HG03342 (cell line): ENCODE data around the gene TAPBP.
"Not testable (repeated sequence)": the region's sequence is repeated elsewhere in the genome, so short reads cannot be mapped to it uniquely, and the experiment has no call there.

Experiments used
- ATAC-seq: cut with Tn5 transposase; IDR thresholded peaks from one replicate; pipeline ENCODE4 v1.9.1; 2021; ENCODE audit warnings: mild to moderate bottlenecking, moderate library complexity; ENCODE audit not compliant: unreplicated experiment

Gene TAPBP

DNA sequence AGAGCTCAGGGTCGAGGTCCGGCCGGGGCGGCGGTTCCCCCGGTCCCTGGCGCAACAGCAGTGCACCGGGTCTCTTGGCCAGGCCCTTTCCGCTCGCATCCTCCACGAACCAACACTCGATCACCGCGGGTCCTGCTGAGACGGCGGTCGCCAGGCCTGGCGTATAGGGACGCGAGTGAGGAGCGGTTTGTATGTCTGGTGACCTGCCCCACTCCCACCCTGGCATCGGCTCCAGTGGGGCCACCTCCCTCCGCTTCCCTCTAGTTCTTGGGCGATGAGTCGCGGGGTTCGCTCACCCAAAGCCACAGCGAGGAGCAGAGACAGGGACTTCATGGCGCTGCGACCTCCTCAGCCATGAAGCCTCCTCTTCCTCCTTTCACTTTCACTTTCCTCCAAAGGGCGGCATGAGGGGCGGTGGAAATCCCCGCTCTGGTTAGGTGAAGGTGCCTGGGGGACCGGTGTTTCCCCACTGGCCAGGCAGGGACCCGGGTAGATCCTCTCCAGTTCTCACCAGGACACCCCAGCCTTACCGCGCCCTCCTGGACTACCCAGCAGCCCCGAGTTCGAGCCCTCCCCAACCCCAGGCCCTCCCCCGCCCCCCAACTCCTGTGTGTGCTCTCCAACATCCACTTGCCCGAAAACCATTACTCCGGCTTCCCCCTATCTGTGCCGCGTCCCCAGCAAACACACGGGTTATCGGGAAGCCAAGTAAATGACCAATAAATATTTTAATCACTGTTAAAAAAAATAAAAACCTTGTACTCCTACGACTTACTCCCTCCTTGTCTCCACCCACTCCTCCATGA lies at the start of gene TAPBP:
Gene TAPBP (minus strand): TSS at position 370 of the 806 bp plus-strand sequence. CDS start 37 bp downstream, at position 333.
- peak; percentile 40 for ATAC-seq

DNA sequence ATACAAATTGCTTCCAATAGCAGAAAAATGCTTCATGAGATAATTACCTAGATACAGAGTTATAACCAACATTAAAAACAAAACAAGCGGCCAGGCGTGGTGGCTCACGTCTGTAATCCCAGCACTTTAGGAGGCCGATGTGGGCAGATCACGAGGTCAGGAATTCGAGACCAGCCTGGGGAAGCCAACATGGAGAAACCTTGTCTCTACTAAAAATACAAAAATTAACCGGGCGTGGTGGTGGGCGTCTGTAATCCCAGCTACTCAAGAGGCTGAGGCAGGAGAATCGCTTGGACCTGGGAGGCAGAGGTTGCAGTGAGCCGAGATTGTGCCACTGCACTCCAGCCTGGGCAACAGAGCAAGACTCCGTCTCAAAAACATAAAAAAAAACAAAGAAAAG lies 49.6 kb upstream of the TAPBP start:
- ATAC-seq = not testable (repeated sequence)

DNA sequence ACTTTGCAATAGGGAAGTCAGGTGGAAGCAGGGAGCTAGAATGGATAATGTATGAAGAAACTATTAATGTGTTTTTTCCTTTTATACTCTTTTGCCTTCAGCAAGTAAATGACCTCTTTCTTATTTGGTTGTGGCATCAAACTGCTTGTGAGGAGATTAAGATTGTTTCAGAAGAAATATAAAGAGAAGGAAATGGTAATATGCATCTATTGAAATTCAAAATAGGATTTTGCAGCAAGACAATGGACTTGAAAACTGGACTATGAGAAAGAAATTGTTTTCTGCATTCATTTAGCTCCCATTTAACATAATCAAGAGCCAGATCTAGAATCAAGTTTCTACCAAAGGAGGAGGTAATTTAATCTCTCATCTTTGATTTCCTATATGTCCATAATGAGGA lies 45.5 kb upstream of the TAPBP start:
- no peak for ATAC-seq

DNA sequence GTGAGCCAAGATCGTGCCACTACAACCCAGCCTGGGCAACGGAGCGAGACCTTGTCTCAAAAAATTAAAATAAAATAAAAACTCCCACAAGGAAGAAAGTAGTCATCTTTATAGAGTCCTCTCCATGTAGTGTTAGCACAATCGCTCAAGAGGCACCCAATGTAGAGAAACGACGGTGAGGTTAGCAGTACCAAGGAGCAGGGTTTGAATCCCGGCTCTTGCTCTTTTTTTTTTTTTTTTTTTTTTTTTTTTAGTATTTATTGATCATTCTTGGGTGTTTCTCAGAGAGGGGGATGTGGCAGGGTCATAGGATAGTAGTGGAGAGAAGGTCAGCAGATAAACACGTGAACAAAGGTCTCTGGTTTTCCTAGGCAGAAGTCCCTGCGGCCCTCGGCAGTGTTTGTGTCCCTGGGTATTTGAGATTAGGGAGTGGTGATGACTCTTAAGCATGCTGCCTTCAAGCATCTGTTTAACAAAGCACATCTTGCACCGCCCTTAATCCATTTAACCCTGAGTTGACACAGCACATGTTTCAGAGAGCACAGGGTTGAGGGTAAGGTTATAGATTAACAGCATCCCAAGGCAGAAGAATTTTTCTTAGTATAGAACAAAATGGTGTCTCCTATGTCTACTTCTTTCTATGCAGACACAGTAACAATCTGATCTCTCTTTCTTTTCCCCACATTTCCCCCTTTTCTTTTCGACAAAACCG lies 43.4 kb upstream of the TAPBP start:
- ATAC-seq = not testable (repeated sequence)

DNA sequence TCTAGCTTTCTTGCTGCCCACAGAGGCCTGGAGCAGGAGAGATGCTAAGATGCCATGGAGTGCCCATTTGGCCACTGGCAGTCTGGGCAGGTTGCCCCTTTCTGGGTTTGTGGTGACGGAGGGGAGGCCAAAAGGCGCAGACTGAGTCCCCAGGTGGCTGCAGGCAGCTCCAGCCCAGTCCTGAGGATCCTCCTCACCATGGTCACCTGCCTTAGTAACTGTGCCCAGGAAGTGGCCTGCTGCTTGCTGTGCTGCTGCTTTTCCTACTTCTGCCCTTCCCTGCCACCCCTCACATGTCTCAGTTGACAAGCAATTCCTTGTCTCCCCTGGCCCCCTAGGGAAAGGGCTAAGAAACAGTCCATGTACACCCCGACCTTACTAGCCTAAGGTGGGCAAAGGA lies 42.4 kb upstream of the TAPBP start:
- ATAC-seq = no peak

DNA sequence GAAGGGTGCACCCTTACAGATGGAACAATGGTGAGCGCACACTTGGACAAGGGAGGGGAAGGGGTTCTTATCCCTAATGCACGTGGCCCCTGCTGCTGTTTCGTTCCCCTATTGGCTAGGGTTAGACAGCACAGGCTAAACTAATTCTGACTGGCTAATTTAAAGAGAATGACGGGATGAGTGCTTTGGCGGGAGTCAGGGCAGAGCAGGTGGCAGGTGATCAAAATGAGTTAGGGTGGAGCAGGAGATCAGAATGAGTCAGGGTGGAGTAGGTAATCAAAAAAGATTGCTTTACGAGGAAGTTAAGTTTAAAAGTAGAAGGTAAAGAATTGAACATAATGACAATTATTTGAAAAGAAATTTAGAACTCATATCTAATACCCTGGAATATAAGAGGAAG lies 42.0 kb upstream of the TAPBP start:
- not testable (repeated sequence) for ATAC-seq

DNA sequence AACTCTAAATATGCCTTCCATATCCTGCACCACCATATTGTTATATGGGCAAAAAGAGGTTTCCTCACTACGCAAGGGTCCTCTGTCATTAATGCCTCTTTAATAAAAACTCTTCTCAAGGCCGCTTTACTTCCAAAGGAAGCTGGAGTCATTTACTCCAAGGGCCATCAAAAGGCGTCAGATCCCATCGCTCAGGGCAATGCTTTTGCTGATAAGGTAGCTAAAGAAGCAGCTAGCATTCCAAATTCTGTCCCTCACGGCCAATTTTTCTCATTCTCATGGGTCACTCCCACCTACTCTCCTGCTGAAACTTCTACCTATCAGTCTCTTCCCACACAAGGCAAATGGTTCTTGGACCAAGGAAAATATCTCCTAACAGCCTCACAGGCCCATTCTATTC lies 33.9 kb upstream of the TAPBP start:
- no peak for ATAC-seq

DNA sequence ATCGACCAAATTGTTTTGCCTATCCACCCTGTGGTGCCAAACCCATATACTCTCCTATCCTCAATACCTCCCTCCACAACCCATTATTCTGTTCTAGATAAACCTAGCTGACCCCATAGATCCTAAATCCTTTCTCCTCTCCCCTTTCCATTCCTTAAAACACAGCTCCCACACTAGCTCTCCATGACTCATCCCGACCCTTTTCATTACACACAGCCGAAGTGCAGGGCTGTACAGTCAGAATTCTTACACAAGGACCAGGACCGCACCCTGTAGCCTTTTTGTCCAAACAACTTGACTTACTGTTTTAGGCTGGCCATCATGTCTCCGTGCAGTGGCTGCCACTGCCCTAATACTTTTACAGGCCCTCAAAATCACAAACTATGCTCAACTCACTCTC lies 33.1 kb upstream of the TAPBP start:
- ATAC-seq = not testable (repeated sequence)

DNA sequence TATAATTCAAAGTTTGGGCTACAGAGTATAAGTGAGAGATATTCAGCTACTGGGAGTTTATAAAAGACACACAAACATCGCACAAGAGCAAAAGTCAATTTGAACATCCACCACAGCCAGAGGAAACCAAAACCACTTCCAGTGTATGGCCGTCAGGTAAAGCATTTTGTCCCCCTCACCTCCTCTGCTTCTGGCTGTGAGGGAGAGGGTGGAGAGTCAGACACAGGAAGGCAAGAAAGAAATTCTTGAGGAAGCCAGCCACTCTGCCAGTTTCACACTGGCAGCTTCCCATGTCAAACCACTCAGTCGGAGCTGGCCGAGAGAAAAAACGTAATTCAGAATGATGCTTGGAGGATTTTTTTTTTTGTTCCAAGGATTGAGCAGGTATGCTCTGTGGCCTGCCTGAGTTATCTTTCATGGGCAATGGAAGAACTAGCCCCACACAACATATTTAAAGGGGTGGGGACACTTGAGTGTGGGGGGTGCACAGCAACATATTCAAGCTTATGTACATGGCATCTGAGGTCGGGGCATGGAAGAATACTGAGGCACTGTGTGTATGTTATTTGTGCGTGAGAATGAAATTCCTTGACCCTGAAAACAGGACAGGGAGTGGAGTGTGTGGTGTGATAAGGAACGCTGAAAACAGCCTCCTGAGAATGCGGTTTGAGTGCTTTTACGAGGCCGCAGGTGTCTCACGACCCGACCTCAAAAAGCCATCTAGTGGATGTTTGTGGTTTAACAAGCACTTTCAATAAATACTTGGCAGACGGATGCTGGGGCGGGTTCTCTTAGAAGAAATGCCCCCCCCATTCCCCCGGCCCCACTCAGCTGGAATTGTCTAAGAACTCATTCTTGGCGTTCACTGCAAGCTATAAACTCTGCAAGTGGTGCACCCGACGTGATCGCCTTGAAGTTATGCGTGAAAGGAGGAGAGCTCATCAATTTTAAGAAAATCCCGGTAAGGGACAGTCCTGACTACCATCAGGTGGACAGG lies 31.1 kb upstream of the TAPBP start:
- ATAC-seq = no peak

DNA sequence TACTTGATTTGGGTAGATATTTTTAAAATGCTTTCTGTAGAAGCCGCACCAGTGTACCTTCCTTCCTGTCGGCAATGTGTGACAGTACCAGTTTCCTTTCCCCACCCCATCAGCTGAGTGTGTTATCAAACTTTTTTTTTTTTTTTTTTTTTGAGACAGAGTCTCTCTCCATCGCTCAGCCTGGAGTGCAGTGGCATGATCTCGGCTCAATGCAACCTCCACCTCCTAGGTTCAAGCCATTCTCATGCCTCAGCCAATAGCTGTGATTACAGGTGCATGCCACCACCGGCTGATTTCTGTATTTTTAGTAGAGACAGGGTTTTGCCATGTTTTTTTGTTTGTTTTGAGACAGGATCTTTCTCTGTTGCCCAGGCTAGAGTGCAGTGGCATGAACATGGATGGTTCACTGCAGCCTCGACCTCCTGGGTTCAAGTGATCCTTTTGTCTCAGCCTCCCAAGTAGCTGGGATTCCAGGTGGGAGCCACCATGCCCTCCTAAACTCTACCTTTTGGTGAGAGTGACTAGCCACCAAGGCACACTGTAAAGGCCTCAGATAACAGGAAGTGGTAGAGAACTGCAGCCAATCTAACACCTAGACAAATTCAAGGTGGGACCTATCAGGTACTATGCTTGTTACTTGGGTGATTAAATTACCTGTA lies 30.2 kb upstream of the TAPBP start:
- no peak for ATAC-seq

DNA sequence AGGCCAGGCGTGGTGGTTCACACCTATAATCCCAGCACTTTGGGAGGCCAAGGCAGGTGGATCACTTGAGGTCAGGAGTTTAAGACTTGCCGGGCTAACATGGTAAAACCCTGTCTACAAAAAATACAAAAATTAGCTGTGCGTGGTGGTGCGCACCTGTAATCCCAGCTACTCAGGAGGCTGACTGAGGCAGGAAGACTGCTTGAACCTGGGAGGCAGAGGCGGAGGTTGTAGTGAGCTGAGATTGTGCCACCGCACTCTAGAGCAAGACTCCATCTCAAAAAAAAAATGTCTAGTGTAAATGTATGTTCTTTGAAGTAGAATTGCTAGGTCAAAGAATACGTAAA lies 29.7 kb upstream of the TAPBP start:
- ATAC-seq = not testable (repeated sequence)

DNA sequence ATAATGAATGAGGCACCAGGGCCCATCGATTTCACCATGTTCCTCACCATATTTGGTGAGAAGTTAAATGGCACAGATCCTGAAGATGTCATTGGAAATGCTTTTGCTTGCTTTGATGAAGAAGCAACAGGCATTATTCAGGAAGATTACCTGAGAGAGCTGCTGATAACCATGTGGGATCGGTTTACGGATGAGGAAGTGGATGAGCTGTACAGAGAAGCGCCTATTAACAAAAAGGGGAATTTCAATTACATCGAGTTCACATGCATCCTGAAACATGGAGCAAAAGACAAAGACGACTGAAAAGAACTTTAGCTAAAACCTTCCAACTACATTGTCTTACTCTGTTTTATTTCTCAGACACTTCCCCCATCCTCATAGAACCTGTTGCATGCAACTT lies 25.3 kb upstream of the TAPBP start:
- no peak for ATAC-seq

DNA sequence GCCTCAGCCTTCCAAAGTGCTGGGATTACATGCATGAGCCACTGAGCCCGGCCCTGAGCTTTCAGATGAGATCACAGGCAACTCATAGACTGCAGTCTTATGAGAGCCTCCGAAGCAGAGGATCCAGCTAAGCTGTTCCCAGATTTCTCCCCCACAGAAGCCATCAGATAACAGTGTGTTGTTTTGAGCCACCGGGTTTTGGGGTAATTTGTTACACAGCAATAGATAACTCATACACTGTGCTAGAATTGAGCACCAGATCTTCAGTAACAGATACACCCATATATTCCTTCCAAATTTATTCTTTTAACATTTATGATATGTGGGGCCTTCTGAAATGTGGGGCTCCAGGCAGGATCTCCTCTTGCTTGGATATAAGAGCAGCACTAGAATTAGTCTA lies 22.6 kb upstream of the TAPBP start:
- no peak for ATAC-seq

DNA sequence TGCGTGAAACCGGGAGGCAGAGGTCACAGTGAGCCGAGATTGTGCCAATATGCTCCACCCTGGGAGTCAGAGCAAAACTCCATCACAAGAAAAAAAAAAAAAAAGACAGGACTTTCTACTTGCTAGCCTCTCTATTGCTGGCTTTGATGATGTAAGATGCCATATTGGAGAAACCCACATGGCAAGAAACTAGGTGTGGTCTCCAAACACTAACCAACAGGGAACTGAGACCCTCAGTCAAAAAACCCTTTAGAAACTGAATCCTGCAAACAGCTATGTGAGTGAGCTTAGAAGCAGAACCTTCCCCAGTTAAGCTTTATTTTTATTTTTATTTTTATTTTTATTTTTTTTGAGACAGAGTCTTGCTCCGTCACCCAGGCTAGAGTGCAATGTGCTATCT lies 22.0 kb upstream of the TAPBP start:
- no peak for ATAC-seq

DNA sequence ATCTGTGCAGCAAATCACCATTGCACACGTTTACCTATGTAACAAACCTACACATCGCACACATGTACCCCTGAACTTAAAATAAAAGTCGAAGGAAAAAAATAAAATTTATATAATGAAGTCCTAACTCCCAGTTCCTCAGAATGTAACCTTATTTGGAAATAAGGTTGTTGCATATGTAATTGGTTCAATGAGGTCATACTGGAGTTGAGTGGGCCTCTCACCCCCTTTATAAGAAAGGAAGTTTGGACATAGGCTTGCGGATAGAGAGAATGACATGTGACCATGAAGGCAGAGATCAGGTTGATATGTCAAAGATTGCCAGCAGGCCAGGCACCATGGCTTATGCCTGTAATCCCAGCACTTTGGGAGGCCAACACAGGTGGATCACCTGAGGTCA lies 19.8 kb upstream of the TAPBP start:
- ATAC-seq = no peak

DNA sequence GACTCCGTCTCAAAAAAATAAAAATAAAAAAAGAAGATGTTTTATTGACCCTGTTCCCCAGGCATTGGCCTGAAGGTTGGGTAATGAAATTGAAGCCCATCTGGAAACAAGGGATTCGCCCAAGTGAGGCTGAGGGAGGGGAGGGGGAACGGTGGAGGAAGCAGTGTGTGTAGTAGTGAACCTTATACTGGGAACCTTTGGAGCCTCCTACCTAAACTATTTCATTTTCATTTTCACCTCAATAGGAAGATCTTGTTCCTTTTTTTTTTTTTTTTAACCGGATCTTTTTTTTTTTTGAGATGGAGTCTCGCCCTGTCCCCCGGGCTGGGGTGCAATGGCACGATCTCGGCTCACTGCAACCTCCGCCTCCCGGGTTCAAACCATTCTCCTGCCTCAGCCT lies 16.9 kb upstream of the TAPBP start:
- ATAC-seq = no peak

DNA sequence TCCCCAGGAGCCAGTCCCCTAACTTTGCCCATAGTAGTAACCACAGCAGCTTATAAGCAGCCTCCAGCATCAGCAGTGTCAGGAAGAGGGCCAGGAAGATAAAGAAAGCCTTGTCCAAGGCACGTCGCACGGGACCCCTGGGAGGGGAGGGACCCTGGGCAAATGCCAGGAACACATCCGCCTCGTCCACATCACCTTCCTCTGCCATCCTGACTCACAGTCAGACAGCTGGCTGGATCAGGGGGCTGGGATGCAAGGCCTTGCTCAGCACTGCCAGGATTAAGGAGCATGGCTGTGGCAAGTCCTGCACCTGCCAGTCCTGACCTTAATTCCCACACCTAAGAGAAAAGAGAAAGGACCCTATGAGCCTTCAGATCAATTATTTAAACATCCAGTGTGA lies 15.2 kb upstream of the TAPBP start:
- no peak for ATAC-seq

DNA sequence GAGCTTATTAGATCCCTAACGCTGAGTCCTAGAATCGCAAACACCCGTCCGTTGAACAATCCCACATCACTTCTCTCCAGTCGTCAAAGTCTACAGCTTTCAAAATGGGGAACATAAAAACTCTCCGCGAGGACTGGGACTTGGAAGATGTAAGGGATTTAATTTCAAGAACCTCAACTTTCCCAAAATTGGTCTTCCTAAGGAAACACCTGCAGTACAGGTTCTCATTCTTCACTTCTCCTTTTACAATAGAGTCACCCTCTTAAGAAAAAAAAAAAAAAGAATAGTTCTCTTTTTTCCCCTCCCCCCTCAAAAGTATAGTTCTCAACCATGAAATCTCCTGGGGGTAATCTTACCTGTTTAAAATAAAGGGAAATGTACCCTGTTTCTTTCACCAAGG lies 10.2 kb upstream of the TAPBP start:
- ATAC-seq = no peak

DNA sequence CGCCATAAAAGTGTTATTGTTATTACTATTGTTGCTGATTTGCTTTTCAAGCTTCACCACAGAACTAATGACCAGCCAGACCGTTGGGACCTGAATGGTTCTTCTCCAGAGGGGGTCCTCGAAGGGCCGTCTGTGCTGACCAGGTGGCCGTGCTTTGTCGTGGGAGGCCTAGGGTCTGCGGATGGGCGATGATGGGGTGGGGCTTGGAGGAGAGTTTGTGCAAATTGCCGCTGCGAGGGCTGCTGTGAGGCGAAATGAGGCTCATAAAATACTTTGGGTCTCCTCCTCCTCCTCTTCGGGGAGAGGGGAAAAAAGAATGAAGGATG lies 9.7 kb upstream of the TAPBP start:
- ATAC-seq = no peak

DNA sequence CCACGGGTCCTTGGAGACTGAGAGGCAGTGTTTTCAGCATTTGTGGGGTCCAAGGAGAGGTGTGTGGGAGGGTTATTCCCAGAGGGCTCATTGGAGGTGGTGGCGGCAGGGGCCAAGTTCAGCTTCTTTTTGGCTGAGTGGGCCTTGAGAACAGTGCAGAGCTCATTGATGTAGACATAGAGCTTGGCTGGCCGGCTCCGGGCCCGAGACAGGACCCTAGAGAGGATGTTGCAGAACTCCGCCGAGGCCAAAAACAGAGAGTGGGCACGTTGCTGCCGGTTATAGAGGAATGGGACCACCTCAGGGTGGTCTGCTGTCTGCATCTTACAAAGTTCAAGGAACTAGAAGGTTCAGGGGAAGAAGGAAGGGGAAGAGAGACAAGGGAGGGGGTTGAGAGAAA lies 7.3 kb upstream of the TAPBP start:
- ATAC-seq = no peak
